GM12878 (cell line): ENCODE data around the gene ZDHHC3. TPM values are rescaled to one million over a fixed set of nuclear protein-coding genes. Genes with fewer than 3 reads are reported as not detected.

ENCODE experiments used
- ATAC-seq: fragments of 200-7000 bp; cut with Tn5 transposase; 3 replicates; pipeline ENCODE4 v1.9.1; 2020; ENCODE audit warnings: mild to moderate bottlenecking, moderate library complexity
- BruUV-seq: library from RNA; stranded (reverse); fragments of 400-500 nt; replicated peaks from 2 replicates; lab custom pipeline; 2021; lab: Mats Ljungman, UMichigan
- CTCF ChIA-PET: fragments of 300-600 bp; sonication (Branson Sonifier 250); formaldehyde crosslinking; extraction: SDS; loops from one replicate; lab custom pipeline; 2021; ENCODE audit warnings: inconsistent platforms; lab: Yijun Ruan, JAX
- POLR2A ChIA-PET: fragments of 350-600 bp; formaldehyde crosslinking; extraction: SDS; loops from one replicate; lab custom pipeline; 2021; ENCODE audit warnings: inconsistent platforms; lab: Charles Lee
- RAD21 ChIA-PET: fragments of 300-600 bp; sonication (Branson Sonifier 250); formaldehyde crosslinking; loops from one replicate; lab custom pipeline; 2023; ENCODE audit warnings: antibody characterized with exemption; ENCODE audit not compliant: unreplicated experiment; lab: Charles Lee
- SMC1A ChIA-PET: fragments of 300-600 bp; sonication (Branson Sonifier 250); formaldehyde crosslinking; loops from one replicate; lab custom pipeline; 2023; ENCODE audit not compliant: unreplicated experiment, uncharacterized antibody; lab: Charles Lee
- DNase-seq: peaks from one replicate; pipeline ENCODE4 v3.0.0-alpha.2; 2011; ENCODE audit warnings: low read depth, low spot score
- FAIRE-seq: peaks from 3 replicates; lab custom pipeline; 2011; peaks lifted over from hg19 to GRCh38; lab: Jason Lieb, UNC
- H2AFZ ChIP-seq: 2 replicates; pipeline ENCODE4 v1.6.0; 2011; ENCODE audit warnings: low read depth, low read length, control low read depth; ENCODE audit not compliant: control insufficient read depth
- H3K27ac ChIP-seq: 2 replicates; pipeline ENCODE4 v1.5.1; 2011; ENCODE audit warnings: control low read depth; ENCODE audit not compliant: control insufficient read depth, insufficient read depth
- H3K27me3 ChIP-seq, 2 experiments: replicated peaks in 1 of 2; 2 replicates each; pipeline versions ENCODE4 v1.6.0 to v1.6.1; 2011; ENCODE audit warnings: low read length in 1 of 2; ENCODE audit not compliant: control insufficient read depth in 2 of 2, insufficient read depth in 2 of 2
- H3K36me3 ChIP-seq, 2 experiments: 2 replicates each; pipeline ENCODE4 v1.5.1; 2011; ENCODE audit warnings: low read length in 1 of 2; ENCODE audit not compliant: control insufficient read depth in 2 of 2, insufficient read depth in 2 of 2
- H3K4me1 ChIP-seq: 2 replicates; pipeline ENCODE4 v1.6.1; 2011; ENCODE audit warnings: mild to moderate bottlenecking, low read length, moderate library complexity, mixed read lengths; ENCODE audit not compliant: control insufficient read depth, insufficient read depth
- H3K4me2 ChIP-seq: 2 replicates; pipeline ENCODE4 v1.6.0; 2011; ENCODE audit warnings: control low read depth; ENCODE audit not compliant: control insufficient read depth, insufficient read depth
- H3K4me3 ChIP-seq: fragments of 200-600 bp; sonication (generic); 2 replicates; pipeline ENCODE4 v1.5.1; 2016
- H3K79me2 ChIP-seq: 2 replicates; pipeline ENCODE4 v1.6.0; 2011; ENCODE audit warnings: low read length; ENCODE audit not compliant: control insufficient read depth, insufficient read depth
- H3K9ac ChIP-seq: 2 replicates; pipeline ENCODE4 v1.8.0; 2011; ENCODE audit warnings: low read length, control low read depth, mixed read lengths; ENCODE audit not compliant: control insufficient read depth, insufficient read depth
- H3K9me3 ChIP-seq: replicated peaks from 3 replicates; pipeline ENCODE4 v1.5.1; 2011; ENCODE audit warnings: mild to moderate bottlenecking, low read length; ENCODE audit not compliant: control insufficient read depth, insufficient read depth
- H4K20me1 ChIP-seq: 2 replicates; pipeline ENCODE4 v1.6.0; 2011; ENCODE audit not compliant: control insufficient read depth, insufficient read depth
- ATF3 ChIP-seq: IDR thresholded peaks from 2 replicates; pipeline ENCODE4 v1.6.1; 2011; ENCODE audit warnings: low read depth, mild to moderate bottlenecking, low read length, moderate library complexity, borderline replicate concordance; ENCODE audit errors: extremely low read depth
- BMI1 ChIP-seq: fragments of 450-650 bp; IDR thresholded peaks from 2 replicates; pipeline ENCODE4 v1.6.1; 2016; ENCODE audit warnings: mild to moderate bottlenecking, moderate library complexity, borderline replicate concordance
- CBX3 ChIP-seq: fragments of 200-600 bp; sonication (generic); IDR thresholded peaks from 2 replicates; pipeline ENCODE4 v1.6.1; 2016; ENCODE audit warnings: low read depth, borderline replicate concordance
- CBX5 ChIP-seq: sonication (generic); IDR thresholded peaks from 2 replicates; pipeline ENCODE4 v1.6.1; 2016; ENCODE audit warnings: low read depth, moderate library complexity, mild to moderate bottlenecking, inconsistent platforms
- ELK1 ChIP-seq: IDR thresholded peaks from 2 replicates; pipeline ENCODE4 v1.6.1; 2012; ENCODE audit warnings: low read depth, low read length, improper control_type of control experiment
- ESRRA ChIP-seq: IDR thresholded peaks from 2 replicates; pipeline ENCODE4 v1.6.1; 2012; ENCODE audit warnings: mild to moderate bottlenecking, low read length, improper control_type of control experiment
- HSF1 ChIP-seq: fragments of 150-350 bp; IDR thresholded peaks from 2 replicates; pipeline ENCODE4 v1.6.1; 2014; ENCODE audit warnings: mild to moderate bottlenecking, low read depth, low read length
- IRF5 ChIP-seq: fragments of 450-650 bp; IDR thresholded peaks from 2 replicates; pipeline ENCODE4 v1.6.1; 2017; ENCODE audit warnings: borderline replicate concordance
- NBN ChIP-seq: fragments of 450-650 bp; IDR thresholded peaks from 2 replicates; pipeline ENCODE4 v1.6.1; 2016
- PAX8 ChIP-seq: fragments of 450-650 bp; IDR thresholded peaks from 2 replicates; pipeline ENCODE4 v1.6.1; 2017; ENCODE audit warnings: mild to moderate bottlenecking, moderate library complexity
- PBX3 ChIP-seq: IDR thresholded peaks from 2 replicates; pipeline ENCODE4 v1.6.1; 2011; ENCODE audit warnings: mild to moderate bottlenecking, low read depth, low read length, moderate library complexity; ENCODE audit not compliant: insufficient replicate concordance
- POLR2A ChIP-seq: IDR thresholded peaks from 2 replicates; pipeline ENCODE4 v1.6.1; 2011; ENCODE audit warnings: low read depth, mild to moderate bottlenecking, low read length
- RUNX3 ChIP-seq: IDR thresholded peaks from 2 replicates; pipeline ENCODE4 v1.6.1; 2012; ENCODE audit warnings: low read length, inconsistent platforms
- WGBS: methylation state at CpG from one replicate; pipeline ENCODE4 v1.1.6; 2016; ENCODE audit warnings: low lambda C conversion rate; ENCODE audit not compliant: insufficient replicate concordance, insufficient coverage; ENCODE audit errors: missing lambda C conversion rate; 5-methylcytosine and 5-hydroxymethylcytosine counted together
- in situ Hi-C: fragments of 300-500 bp; cut with MboI; formaldehyde crosslinking; loops from 9 replicates; pipeline ENCODE4 v1.14.3; 2018; ENCODE audit warnings: mixed read lengths
- intact Hi-C: fragments of 100-400 bp; cut with micrococcal nuclease; formaldehyde crosslinking; loops from one replicate; pipeline ENCODE4 v1.14.2; 2022; ENCODE audit not compliant: unreplicated experiment
- polyA plus RNA-seq, 11 experiments: library from polyadenylated mRNA; depleted of rRNA in 4 of 11; unstranded in 6 of 11; stranded (reverse) in 5 of 11; fragments of >200 nt; fragmentation: Nextera tagmentation in 4 of 11; fragmentation: Illumina TruSeq in 1 of 11; extraction: Ambion mirVana in 4 of 11; extraction: Trizol in 1 of 11; gene quantifications; 1 replicate in 1 of 11; 2 replicates in 10 of 11; pipeline versions ENCODE4 v1.2.1 to v1.2.3, GENCODE V29; 2011 to 2016; ENCODE audit warnings: inconsistent platforms in 2 of 11, missing spikeins in 2 of 11, low read depth in 1 of 11
- total RNA-seq, 4 experiments: library from RNA; depleted of rRNA in 3 of 4; stranded (reverse); fragments of >200 nt in 3 of 4; fragmentation: Illumina TruSeq in 1 of 4; extraction: Trizol in 1 of 4; gene quantifications; 2 replicates each; pipeline versions ENCODE4 v1.2.1 to v1.2.3, GENCODE V29; 2013 to 2021

ZDHHC3 gene
- total and polyA plus RNA-seq, 10 of the 15 experiments (the other 5 are each of a cell fraction or from before 2014, with no cell fraction given), result 6.8 to 79.1 (median 40.8) TPM

- TF ChIP-seq ELK1, result no peak
Observed at GRCh38 chr3:44999782-45000181, 23.8 kb upstream of the ZDHHC3 start (continued).

GRCh38 chr3:44996556-44996969, 20.6 kb upstream of the ZDHHC3 start:
- no peaks in the 10 kb centered on the region; the same call in none of the 2 replicates for H3K79me2 ChIP-seq
- BruUV-seq, result no TSS peak
- no peak overlapping the region for H3K9ac ChIP-seq
- no peak overlapping the region for H3K4me2 ChIP-seq
- in situ Hi-C loops (no loop called here), intact Hi-C loops (loop anchor here (2.0 kb wide), 1 partner anchor 20 kb away; the partner anchor contains the start of genes EXOSC7 and ZDHHC3)
- H4K20me1 ChIP-seq, result no peaks in the 10 kb centered on the region
- 48% methylated on average over 3 of the region's 3 CpGs for WGBS
- H3K4me3 ChIP-seq, result no peak overlapping the region
- H3K9me3 ChIP-seq, result no peaks in the 10 kb centered on the region
- POLR2A ChIA-PET, result interaction anchor here (1.0 to 6.7 kb wide), 4 partner anchors 13 to 45 kb away, joined by 3 to 62 read pairs (median 10); partner anchors contain the start of genes EXOSC7 and ZDHHC3
- CTCF ChIA-PET, result interaction anchor here (1.0 to 7.7 kb wide), 5 partner anchors 9 to 29 kb away, joined by 3 to 53 read pairs (median 22); partner anchors contain the start of genes EXOSC7 and ZDHHC3
- 0 out of 2 replicates have a peak overlapping the region, but pooled peaks have one; percentile 1 for H3K27ac ChIP-seq
- RAD21 ChIA-PET, result interaction anchor here (1.1 to 5.2 kb wide), 6 partner anchors 12 to 32 kb away, joined by 4 to 39 read pairs (median 4); no protein-coding TSS in a partner anchor
- peaks cover 18 to 48% of the 10 kb centered on the region in 2 experiments; a peak in 3 of 4 replicates for H3K36me3 ChIP-seq
- SMC1A ChIA-PET, result interaction anchor here (0.9 to 8.3 kb wide), 4 partner anchors 12 to 45 kb away, joined by 3 to 97 read pairs (median 14); partner anchors contain the start of genes EXOSC7 and ZDHHC3
- no peaks in the 10 kb centered on the region for H3K27me3 ChIP-seq
- FAIRE-seq, result no peak
- H3K4me1 ChIP-seq, result peaks cover 5% of the 10 kb centered on the region
- no peak overlapping the region for H2AFZ ChIP-seq
- DNase-seq, result no peak
- ATAC-seq, result peak; percentile 89
- TF ChIP-seq ATF3 (no peak), PAX8 (no peak), ESRRA (no peak), HSF1 (no peak), POLR2A (no peak), CBX5 (no peak), PBX3 (no peak), RUNX3 (peak; percentile 27; the same call in 1 of the 2 replicates), IRF5 (no peak), CBX3 (no peak), BMI1 (no peak), NBN (no peak)
